CD4-positive, alpha-beta T cell treated with Interleukin-17A for 4 hours (primary cell): Measurements from ENCODE around the gene C2orf92.

Experiments
- DNase-seq: peaks from one replicate; pipeline ENCODE4 v3.0.0-alpha.2; 2020; ENCODE audit warnings: mixed read lengths

Gene C2orf92

DNA sequence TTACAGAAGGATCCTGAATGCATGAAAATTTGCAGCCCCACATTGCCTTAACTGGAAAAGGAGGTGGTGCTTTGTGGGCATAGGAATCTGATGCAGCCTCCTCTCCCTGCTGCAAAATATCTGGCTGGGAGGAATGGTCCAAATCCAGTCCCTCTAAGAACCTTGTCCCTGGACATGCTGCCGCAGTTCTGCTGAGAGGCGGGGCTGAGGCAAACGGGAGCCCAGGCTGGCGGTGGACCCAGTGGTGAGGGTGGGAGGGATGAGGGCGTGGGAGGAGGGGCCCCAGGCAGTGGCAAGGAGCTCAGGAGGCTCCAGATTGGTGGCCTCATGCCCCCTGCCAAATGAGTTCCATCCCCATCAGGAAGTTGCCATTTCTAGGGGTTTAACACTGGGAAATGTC, 80.1 kb downstream of the C2orf92 start:
- DNase-seq: no peak

GRCh38 chr2:97750017-97750416, 80.5 kb downstream of the C2orf92 start:
- DNase-seq: no peak

DNA sequence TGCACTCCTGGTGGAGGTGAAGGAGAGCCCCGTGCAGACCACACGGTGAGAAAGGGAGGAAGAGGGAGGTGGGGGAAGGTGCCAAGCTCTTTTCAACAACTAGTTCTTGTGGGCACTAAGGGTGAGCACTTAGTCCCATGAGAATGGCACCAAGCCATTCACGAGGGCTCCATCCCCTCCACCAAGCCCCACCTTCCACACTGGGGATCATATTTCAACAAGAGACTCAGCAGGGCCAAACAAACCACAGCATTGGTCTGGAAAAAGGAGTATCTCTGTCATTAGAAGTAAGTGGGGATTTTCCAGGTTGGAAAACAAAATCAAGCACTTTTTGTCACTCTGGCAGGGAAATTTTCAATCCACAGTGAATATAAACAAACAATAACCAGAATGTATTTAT, 82.2 kb downstream of the C2orf92 start:
- no peak for DNase-seq
